ENCODE measurements around the gene KATNIP.

DNA sequence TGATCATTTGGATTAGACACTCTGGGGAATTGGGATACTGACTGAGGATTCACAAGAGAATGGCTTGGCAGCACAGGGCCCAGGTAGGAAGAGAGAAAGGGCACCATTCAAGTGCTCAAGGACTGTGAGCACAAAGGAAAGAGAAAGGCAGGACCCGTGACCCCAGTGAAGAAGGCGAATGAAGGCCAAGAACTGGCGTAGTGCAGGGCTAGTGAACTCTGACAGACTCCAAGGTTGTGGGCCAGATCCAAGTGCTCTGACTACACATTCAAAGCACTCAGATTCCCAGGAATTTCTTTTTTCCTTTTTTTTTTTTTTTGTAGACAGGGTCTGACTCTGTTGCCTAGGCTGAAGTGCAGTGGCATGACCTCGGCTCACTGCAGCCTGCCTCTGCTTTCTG, 5.3 kb upstream of the KATNIP start:
- no peak for TF ChIP-seq EP300 (IDR thresholded peaks at IDR 0.05)
- no peak for TF ChIP-seq POLR2AphosphoS5 (IDR thresholded peaks at IDR 0.05)

All from sigmoid colon (tissue), 4 donors.